Transverse colon (tissue), 4 donors: Measurements from ENCODE around the gene PIK3R5. TPM values are rescaled to one million over a fixed set of nuclear protein-coding genes. Genes with fewer than 3 reads are reported as not detected.

Experiments used
- DNase-seq: peaks from one replicate; pipeline ENCODE4 v3.0.0-alpha.2; 2019
- H3K27ac ChIP-seq, 4 donors: fragments of 200-600 bp; sonication (generic); 2 replicates each; pipeline ENCODE4 v1.5.1; 2016 to 2018; ENCODE audit warnings: inconsistent platforms in 4 of 4
- H3K27me3 ChIP-seq: fragments of 200-600 bp; sonication (generic); 2 replicates; pipeline ENCODE4 v1.5.1; 2017; ENCODE audit warnings: inconsistent platforms
- H3K36me3 ChIP-seq, 4 donors: fragments of 200-600 bp; sonication (generic); 2 replicates each; pipeline ENCODE4 v1.5.1; 2017 to 2019; ENCODE audit warnings: inconsistent platforms in 4 of 4
- H3K4me1 ChIP-seq, 4 donors: fragments of 200-600 bp; sonication (generic); 2 replicates each; pipeline ENCODE4 v1.5.1; 2017 to 2020; ENCODE audit warnings: inconsistent platforms in 4 of 4
- H3K4me3 ChIP-seq, 4 donors: fragments of 200-600 bp; sonication (generic); 1 replicate in 1 of 4; 2 replicates in 3 of 4; pipeline versions ENCODE4 v1.5.1 to v1.6.1; 2017 to 2019; ENCODE audit warnings: inconsistent platforms in 4 of 4
- H3K9me3 ChIP-seq, 2 donors: fragments of 200-600 bp; sonication (generic); 2 replicates each; pipeline ENCODE4 v1.5.1; 2017 to 2019; ENCODE audit warnings: inconsistent platforms in 2 of 2
- EP300 ChIP-seq: sonication (generic); formaldehyde crosslinking; IDR thresholded peaks from one replicate; pipeline ENCODE4 v1.6.1; 2017; ENCODE audit warnings: antibody characterized with exemption, low read depth
- POLR2A ChIP-seq: fragments of 450-650 bp; IDR thresholded peaks from one replicate; pipeline ENCODE4 v1.6.1; 2016; ENCODE audit warnings: antibody characterized with exemption, mild to moderate bottlenecking, moderate library complexity
- POLR2AphosphoS5 ChIP-seq, 3 donors: sonication (generic); formaldehyde crosslinking; IDR thresholded peaks; one replicate each; pipeline ENCODE4 v1.6.1; 2016; ENCODE audit warnings: antibody characterized with exemption in 3 of 3
- WGBS, 2 donors: methylation state at CpG; one replicate each; pipeline ENCODE4 v1.1.5; 2018; ENCODE audit warnings: low coverage in 1 of 2; 5-methylcytosine and 5-hydroxymethylcytosine counted together
- in situ Hi-C, 4 donors: fragments of 200-750 bp; cut with MboI; loops; one replicate each; pipeline versions ENCODE4 v1.15.0 to v1.15.1; 2017; ENCODE audit warnings: low sequenced_read_pairs in 3 of 4, low pct_ligation_motif_present in 1 of 4, low pct_unique_long_range_greater_than_20kb in 1 of 4
- intact Hi-C: fragments of 100-400 bp; cut with DNase I; formaldehyde crosslinking; loops from one replicate; pipeline ENCODE4 v1.15.1; 2023; ENCODE audit warnings: low total_unique reads
- total RNA-seq, 4 donors: library from RNA; depleted of rRNA; stranded (reverse); fragments of >200 nt; gene quantifications; one replicate each; pipeline ENCODE4 v1.1.0, GENCODE V29; 2016
- TF ChIP-seq, protein P1 (sequence below), 5 experiments: fragments of 200-600 bp in 3 of 5; fragments of 450-650 bp in 2 of 5; sonication (generic) in 3 of 5; IDR thresholded peaks; 1 replicate in 2 of 5; 2 replicates in 3 of 5; pipeline ENCODE4 v1.5.1; 2016 to 2017; ENCODE audit warnings: antibody characterized with exemption in 5 of 5, inconsistent platforms in 3 of 5, mild to moderate bottlenecking in 2 of 5, moderate library complexity in 1 of 5

The PIK3R5 gene
- total RNA-seq, 4 donors from 2014 or later = 0.40 to 16.1 (median 10.4) TPM

DNA sequence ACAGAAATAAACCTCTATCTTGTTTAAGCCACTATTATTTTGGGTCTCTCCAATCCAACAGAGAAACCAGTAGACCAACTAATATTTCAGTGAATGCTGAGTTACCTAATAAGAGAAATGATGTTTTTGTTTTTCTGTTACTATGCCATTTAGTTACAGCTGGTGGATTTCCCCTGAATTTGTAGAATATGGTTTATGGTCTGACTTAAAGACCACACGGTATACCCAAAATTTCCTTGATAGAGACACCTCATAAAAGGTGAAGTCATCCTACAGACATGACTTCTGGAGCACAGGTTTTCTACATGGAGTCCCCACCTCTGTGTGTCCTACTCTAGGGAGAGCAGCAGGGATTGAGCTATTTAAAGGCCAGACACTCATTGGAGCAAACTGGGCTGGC lies 13.3 kb downstream of the PIK3R5 start:
- intact Hi-C loops (no loop called here), in situ Hi-C loops (no loop called here)
- H3K4me1 ChIP-seq = peaks cover 0 to 13% (median 0%) of the 10 kb centered on the region in 4 donors
- H3K4me3 ChIP-seq = no peak overlapping the region
- H3K9me3 ChIP-seq = no peaks in the 10 kb centered on the region
- H3K36me3 ChIP-seq = no peaks in the 10 kb centered on the region
- no peak overlapping the region for H3K27ac ChIP-seq
- no peak for DNase-seq
- no peak for TF ChIP-seq POLR2AphosphoS5 (IDR thresholded peaks at IDR 0.05)
- TF ChIP-seq POLR2A = no peak
- no peak for TF ChIP-seq EP300
- TF ChIP-seq, protein P1, sequence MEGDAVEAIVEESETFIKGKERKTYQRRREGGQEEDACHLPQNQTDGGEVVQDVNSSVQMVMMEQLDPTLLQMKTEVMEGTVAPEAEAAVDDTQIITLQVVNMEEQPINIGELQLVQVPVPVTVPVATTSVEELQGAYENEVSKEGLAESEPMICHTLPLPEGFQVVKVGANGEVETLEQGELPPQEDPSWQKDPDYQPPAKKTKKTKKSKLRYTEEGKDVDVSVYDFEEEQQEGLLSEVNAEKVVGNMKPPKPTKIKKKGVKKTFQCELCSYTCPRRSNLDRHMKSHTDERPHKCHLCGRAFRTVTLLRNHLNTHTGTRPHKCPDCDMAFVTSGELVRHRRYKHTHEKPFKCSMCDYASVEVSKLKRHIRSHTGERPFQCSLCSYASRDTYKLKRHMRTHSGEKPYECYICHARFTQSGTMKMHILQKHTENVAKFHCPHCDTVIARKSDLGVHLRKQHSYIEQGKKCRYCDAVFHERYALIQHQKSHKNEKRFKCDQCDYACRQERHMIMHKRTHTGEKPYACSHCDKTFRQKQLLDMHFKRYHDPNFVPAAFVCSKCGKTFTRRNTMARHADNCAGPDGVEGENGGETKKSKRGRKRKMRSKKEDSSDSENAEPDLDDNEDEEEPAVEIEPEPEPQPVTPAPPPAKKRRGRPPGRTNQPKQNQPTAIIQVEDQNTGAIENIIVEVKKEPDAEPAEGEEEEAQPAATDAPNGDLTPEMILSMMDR (IDR thresholded peaks at IDR 0.05) = no peak
- 83 to 100% methylated on average over 1 of the region's 1 CpG for WGBS, 2 donors
- H3K27me3 ChIP-seq = no peaks in the 10 kb centered on the region

DNA sequence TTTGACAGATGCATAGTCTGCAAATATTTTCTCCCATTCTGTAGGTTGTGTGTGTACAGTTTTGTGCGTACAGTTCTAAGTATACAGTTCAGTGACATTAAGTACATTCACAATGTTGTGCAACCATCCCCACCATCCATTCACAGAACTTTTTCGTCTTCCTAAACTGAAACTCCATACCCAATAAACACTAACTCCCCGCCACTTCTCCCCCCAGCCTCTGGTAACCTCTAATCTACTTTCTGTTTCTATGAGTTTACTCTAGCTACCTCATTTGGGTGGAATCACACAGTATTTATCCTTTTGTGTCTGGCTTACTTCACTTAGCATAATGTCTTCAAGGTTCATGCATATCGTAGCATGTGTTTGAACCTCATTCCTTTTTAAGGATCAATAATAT lies 14.3 kb downstream of the PIK3R5 start:
- intact Hi-C loops = no loop called here

DNA sequence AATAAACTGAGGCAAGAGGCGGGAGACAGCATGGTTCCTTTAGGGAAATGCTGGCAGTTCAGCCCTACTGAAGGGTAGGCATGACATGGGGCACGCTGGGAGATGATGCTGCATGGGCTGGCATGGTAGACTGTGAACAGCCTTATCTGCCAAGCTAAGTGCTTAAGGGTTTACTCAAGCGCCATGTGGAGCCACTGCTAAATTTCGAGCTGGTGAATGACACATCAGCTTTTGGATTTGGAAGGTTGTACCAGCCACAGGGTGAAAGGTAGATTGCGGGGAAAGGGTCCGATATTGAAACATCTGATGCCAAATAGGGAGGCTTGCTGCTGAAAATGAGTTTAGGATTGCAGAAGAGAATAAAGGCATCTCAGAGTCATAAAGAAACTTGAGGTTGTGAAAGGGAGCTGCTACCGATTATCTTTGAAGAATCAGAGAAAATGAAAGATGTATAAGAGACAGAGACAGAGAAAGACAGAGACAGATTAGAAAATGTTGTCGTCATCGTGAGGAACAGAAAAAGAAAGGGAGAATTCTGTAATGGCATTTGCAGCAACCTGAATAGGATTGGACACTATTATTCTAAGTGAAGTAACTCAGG lies 16.3 kb downstream of the PIK3R5 start:
- H3K27me3 ChIP-seq = no peaks in the 10 kb centered on the region
- intact Hi-C loops = no loop called here
- WGBS, 2 donors = 69 to 70% methylated on average over 3 to 9 of the region's 9 CpGs
- H3K27ac ChIP-seq = no peak overlapping the region
- no peaks in the 10 kb centered on the region for H3K36me3 ChIP-seq
- peaks cover 0 to 6% (median 0%) of the 10 kb centered on the region in 4 donors for H3K4me1 ChIP-seq
- TF ChIP-seq POLR2AphosphoS5 (IDR thresholded peaks at IDR 0.05) (no peak), EP300 (no peak), POLR2A (no peak)
- TF ChIP-seq, protein P1 (IDR thresholded peaks at IDR 0.05) = no peak
- in situ Hi-C loops = loop anchor here in 1 of 4 donors (25.0 kb wide), 1 partner anchor 112 kb away; no protein-coding TSS in a partner anchor
- H3K4me3 ChIP-seq = no peak overlapping the region
- no peak for DNase-seq
- no peaks in the 10 kb centered on the region for H3K9me3 ChIP-seq

More for the DNA sequence above, 14.3 kb downstream of the PIK3R5 start:
- 66 to 75% methylated on average over 4 of the region's 4 CpGs for WGBS, 2 donors
- H3K4me1 ChIP-seq = peaks cover 0 to 13% (median 0%) of the 10 kb centered on the region in 4 donors
- no peak overlapping the region for H3K27ac ChIP-seq
- H3K9me3 ChIP-seq = no peaks in the 10 kb centered on the region
- DNase-seq = no peak
- no peaks in the 10 kb centered on the region for H3K27me3 ChIP-seq
- no peaks in the 10 kb centered on the region for H3K36me3 ChIP-seq
- TF ChIP-seq, protein P1 (IDR thresholded peaks at IDR 0.05) = no peak
- TF ChIP-seq EP300 = no peak
- TF ChIP-seq POLR2AphosphoS5 (IDR thresholded peaks at IDR 0.05) = no peak
- TF ChIP-seq POLR2A = no peak
- H3K4me3 ChIP-seq = no peak overlapping the region
- in situ Hi-C loops = no loop called here

DNA sequence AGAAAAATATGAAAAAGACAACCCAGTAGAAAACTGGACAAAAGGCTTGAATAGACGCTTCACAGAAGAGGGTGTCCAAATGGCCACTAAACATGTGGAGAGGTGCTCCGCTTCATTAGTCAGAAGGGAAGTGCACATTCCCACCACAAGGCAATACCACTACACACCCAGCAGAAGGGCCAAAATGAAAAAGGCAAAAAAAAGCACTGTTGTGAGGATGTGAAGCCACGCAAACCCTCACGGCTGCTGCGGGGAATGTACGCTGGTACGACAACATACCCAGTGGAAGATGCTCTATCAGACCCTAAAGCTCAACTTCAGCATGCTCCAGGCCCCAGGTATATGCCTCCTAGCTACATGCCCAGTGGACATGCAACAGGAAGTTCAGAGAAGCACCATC lies 17.0 kb downstream of the PIK3R5 start:
- TF ChIP-seq POLR2A (no peak), EP300 (no peak), POLR2AphosphoS5 (IDR thresholded peaks at IDR 0.05) (no peak)
- TF ChIP-seq, protein P1 (IDR thresholded peaks at IDR 0.05) = no peak
- in situ Hi-C loops = loop anchor here in 1 of 4 donors (25.0 kb wide), 1 partner anchor 111 kb away; no protein-coding TSS in a partner anchor
- Histone ChIP-seq H3K4me1 (no peaks in the 10 kb centered on the region), H3K9me3 (no peaks in the 10 kb centered on the region), H3K36me3 (no peaks in the 10 kb centered on the region), H3K27ac (no peak overlapping the region), H3K4me3 (no peak overlapping the region), H3K27me3 (no peaks in the 10 kb centered on the region)
- WGBS, 2 donors = 81 to 93% methylated on average over 7 of the region's 7 CpGs
- no peak for DNase-seq
- intact Hi-C loops = no loop called here
